Hematopoietic multipotent progenitor cell treated with erythropoietin and hydrocortisone succinate and interleukin-3 and kit ligand, for 8 days (in vitro differentiated cells): ENCODE data around the gene SLC4A11.

Experiments used
- DNase-seq: peaks from one replicate; pipeline ENCODE4 v3.0.0-alpha.2; 2015

SLC4A11 gene

DNA sequence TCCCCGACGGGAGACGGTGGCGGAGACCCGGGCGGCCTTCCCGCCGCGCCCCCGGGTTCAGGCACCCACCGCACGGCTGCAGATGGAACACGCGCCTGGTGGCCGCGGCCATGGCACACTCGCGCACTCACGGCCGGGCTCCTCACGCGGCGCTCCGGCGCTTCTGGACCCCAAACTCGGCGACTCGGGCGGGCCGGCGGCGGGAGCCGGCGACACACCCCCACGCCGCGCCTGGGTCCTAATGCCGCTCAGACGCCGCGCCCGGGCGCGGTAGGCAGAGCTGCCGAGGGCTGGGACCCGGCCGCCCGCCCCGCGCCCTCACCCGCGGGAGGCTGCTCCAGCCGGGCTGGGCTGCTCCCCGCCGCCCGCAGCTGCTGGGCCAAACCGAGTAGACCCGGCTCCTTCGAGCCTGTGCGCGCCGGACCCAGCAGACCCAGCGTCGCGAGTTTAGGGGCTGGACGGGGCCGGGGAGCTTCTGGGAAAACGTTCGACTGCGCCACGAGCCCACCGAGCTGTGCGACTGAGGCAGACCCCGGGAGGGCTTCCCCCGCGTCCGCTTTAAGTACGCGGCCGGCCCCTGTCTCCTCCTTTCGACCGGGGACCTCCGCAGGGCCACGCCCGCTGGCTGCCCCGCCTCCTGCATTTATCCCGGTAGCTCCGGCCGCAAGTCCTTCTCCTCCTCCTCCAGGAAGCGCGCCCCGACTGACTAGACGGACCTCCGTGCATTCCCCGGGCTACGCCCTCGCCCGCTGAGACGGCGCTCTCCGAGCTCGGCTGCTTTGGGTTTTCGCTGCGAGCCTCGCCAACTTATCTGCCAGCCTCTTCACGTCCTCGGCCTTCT, at the start of gene SLC4A11:
TSS of gene SLC4A11 (minus strand) at position 165 of the 841 bp plus-strand sequence. CDS start at position 112, 53 bp downstream.
- DNase-seq, result peak; percentile 25

DNA sequence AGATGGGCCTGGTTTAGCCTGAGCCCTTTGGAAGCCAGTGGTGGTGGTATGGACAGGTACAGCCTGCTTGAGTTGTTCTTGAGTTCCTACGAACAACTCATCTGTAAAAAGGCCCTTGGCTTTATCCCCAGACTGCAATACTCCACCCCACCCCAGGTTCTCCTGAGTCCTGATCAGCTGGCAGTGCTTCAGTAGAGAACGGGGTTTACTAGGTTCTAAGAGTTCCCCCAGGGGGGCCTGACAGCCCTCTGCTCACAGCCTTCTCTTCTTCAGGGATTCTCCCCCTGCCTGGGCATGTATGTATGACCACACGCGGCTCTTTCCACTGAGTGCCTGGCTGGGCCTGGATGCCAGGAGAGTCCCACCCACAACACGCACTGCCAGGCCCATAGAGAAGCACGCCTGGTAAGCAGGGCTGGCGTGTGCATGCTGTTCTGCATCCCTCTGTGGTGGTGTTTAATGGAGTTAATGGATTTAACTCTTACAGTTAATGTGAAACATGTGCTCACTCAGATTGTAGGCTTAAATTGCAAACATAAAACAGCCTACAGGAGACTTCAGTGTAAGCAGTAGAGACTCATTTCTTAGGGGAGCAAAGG, 44.3 kb upstream of the SLC4A11 start:
- DNase-seq, result no peak

DNA sequence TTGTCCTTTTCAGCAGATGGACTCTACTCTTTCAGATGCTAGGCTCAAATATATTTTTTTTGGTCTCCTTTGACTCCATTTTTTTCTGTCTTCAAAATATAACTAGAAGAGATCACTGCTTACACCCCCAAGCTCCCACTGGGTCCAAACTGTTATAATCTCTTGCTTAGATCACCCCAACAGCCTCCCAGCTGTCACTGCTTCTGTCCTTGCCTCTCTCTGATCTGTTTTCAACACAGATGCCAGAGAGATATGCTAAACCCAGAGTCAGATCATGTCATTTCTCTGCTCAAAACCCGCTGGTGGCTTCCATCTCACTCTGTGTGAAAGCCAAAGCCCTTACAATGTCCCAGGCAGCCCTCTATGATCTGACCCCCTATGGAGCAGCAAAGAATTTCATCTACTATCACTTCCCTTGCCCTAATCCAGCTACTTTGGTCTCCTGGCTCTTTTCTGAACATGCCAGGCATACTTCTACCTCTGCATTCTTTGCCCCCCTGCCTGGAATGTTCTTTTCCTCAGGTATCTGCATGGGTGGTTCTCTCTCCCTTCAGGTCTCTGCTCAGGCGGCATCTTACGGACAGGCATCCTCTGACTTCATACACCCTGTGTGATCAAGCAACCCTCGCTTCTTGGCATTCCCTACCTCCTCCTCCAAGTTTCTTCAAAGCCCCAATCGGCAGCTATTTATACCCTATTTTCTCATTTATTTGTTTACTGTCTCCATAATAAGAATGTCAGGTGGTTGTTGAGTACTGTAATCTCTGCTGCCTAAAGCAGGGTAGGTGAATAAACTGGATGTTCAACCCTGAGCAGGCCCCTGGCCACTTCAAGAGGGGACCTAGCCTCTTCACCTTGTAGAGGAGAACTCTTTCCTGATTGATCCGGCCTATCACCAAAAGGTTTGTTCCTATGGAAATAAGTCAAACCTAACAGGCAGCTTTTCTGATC, 43.6 kb upstream of the SLC4A11 start:
- no peak for DNase-seq

DNA sequence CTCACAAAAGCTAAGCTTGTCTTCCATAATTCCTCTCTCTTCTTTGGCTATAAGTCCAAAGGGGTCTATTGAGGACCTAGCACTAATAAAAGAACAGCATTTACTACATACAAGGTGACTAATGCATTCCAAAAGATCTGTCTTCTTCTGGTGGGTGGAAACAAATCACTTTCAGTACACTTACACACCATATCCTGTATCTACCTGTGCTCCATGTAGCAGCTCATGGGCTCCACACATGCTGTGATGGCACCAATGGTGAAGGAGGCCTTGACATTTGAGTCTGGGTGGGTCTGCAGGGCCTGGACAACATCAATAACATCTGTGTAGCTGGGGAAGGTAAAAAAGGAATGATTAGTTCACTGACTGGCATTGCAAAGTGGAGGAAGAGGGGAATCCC, 42.4 kb upstream of the SLC4A11 start:
- no peak for DNase-seq

DNA sequence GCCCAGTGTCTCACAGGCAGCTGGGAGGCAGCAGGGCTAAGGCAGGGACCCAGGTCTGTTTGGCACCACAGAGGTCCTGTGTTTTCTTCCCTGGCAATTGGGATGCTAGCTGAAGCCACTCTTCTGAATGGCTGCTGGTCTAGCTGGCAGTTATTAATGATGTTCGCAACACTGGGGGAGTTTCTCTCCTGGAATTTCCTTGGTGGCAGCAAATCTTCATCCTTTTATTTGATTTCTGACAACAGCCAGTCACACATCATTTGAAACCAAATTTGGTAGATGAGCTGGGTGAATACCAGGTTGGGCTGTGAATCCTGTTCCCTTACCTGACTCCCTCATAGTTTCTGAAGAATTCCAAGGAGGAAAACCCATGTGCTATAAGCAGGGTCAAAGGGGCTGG, 40.8 kb upstream of the SLC4A11 start:
- no peak for DNase-seq

DNA sequence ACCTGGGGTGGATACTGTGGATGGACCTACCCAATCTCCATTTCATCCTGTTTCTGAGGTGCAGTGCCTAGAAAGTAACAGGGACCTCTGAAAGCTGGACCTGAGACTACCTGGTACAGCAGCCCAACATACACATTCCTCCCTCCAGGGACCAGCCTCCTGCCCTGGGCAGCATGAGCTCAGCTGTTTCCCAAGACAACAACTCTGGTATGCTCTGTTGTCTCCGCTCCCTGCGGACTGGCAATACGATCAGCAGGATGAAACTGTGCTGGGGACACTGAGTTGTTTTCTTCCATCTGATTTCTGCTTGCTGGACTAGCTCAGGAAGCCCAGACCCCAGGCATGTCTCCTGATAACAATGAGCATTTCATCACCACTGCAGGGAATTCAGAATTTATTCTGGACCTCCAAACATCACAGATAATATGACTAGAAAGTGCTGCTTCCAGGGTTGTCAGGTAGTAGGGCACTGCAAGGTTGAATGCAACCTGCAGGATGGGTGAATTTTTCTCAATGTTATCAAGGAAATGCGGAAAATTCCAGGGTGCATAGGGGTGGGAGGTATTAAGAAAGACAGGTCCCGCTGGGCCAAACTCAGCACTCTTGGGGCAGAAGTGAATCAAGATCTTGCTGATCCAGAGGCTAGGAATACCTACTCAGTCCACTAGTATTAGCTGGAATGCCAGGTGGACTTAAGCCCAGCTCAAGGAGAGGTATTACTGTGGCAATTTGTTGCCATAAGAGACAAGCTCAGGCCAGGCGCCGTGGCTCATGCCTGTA, 38.9 kb upstream of the SLC4A11 start:
- DNase-seq, result no peak

DNA sequence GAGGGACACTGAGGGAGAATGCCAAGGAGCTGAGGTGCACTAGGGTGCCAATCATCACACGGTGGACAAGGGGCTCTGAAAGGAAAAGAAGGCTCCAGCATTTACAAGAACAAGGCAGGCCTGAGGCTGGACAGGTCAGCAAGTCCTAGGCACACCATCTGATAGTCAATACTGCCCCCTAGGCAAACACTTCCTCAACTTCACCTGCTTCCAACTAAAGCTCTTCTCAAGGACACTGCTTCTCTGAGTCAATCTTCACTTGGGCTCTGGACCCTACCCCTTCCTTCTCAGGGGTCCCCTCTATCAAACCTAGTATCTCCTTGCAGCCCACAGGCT, 37.7 kb upstream of the SLC4A11 start:
- peak; percentile 51 for DNase-seq

DNA sequence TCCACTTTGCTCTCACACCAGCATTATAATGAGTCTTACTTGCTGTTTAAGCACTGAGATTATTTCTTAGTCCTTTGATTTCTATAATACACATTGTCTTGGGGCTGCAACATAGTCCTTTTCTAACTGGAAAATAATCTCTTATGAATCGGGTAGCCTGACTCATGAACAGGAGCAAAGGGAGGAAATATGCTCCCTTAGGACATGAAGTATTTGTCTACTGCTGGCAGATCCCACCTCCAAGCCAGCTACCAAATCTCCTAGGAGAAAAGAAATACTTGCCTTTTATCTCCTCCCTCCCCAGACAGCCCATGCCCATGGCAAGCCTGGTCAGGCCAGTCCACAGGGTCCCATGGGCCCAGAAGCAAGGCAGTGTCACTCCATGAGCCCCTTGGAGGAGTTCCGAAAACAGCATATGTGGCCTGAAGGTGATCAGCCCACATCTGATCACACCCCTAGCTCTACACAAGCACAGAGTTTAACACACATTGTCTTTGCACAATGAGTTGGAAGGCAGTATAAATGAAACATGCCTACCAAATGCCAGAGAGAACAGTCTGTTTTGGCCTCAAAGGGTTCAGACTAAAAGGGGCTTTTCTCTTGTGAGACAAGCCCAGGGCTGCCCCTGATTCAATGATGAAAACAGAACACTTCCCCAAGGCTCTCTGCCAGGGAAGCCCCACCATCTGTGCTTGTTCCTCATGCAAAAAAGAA, 37.1 kb upstream of the SLC4A11 start:
- DNase-seq, result no peak

DNA sequence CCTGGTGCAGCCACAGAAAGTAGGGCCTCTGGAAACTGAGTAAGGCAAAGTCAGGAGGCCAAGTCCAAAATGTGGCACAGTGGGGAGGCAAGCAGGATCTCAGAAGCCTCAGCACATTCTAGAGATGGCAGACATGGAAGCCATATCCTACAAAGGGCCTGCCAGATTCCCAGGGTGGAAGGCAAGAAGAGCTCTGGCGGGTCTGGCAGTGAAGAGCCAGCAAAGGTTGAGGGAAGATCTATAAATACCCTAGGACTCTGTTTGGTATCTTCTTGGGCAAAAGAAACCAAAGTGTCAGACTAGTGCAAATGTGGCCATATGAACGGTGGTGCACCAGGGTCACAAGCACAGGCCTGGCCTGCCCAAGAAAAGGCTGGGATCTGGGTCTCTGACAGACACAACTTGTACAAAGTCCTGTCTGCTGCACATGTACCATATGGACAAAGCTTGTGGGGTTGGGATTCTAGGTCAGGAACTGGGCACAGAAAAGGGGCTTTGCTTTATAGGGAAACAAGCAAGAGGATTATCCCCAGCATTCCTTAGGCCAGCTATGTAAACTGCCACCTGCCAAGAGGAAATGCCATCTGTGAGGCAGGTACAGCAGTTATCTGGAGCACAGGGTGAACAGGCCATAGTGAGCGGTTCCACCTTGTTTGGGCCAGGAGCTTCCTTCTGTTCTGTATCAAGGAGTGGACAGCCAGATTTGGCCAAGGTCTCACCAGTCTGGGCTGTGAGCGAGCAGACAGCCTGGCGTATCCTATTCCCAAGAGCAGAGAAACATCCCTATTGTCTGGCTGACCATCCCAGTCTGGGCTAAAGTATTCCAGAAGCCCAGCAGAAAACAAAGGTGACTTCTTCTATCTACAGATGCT, 36.3 kb upstream of the SLC4A11 start:
- DNase-seq, result no peak

DNA sequence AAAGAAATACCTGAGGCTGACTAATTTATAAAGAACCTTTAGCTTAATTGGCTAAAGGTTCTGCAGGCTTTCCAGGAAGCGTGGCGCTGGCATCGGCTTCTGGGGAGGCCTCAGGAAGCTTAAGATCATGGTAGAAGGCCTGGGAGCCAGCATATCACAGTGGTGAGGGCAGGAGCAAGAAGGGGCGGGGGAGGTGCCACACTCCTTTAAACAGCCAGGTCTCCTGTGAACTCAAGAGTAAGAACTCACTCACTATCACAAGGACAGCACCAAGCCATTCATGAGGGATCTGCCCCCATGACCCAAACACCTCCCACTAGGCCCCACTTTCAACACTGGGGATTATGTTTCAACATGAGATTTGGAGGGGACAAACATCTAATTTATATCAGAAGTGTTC, 34.4 kb upstream of the SLC4A11 start:
- DNase-seq, result no peak

DNA sequence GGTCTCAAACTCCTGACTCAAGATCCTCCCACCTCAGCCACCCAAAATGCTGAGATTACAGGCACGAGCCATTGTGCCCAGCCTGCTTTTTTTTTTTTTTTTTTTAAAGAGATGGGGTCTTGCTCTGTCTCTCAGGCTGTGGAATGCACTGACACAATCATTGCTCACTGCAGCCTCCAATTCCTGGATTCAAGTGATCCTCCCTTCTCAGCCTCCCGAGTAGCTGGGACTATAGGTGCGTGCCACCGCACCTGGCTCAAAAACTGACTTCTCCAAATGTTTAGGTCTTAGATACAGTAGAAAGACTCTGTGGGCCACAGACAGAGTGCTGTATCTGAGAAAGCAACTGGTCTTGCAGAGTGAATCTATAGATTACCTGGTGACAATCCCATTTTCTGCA, 31.1 kb upstream of the SLC4A11 start:
- no peak for DNase-seq

DNA sequence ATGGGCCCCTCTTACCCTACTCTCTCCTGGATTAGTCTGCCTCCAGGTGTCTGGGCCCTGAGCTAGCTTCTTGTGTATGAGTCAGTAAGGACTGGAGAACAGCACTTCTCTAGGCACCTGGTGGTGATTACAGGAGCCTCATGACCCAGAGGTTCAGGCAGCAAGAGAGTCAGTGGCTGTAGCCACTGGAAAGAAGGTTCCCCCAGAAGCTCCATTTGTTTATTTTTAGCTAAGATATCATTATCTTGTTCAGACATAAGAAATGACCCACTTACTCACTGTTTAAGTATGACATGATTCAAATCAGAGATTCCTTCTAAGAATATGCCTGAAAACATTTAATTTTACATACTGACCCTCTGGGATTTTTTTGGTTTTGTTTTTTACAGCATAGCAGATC, 23.6 kb upstream of the SLC4A11 start:
- no peak for DNase-seq

DNA sequence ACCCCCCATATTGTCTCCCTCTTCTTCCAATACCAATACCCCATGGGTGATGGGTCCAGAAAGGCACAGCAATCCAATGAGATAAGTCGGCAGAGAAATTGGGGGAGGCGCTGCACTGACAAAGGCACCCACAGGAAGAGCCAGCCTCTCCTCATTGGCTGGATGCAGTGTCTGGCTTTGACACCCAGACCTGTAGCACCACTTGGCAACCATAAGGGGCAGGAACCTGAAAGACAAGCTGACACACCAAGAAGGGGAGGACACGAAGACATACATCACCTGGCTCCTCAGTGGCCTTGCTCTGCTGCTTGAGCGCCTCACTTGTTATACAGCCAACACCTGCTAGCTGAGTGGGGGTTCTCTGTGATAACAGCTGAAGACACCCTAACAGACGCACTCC, 19.4 kb upstream of the SLC4A11 start:
- DNase-seq, result no peak

DNA sequence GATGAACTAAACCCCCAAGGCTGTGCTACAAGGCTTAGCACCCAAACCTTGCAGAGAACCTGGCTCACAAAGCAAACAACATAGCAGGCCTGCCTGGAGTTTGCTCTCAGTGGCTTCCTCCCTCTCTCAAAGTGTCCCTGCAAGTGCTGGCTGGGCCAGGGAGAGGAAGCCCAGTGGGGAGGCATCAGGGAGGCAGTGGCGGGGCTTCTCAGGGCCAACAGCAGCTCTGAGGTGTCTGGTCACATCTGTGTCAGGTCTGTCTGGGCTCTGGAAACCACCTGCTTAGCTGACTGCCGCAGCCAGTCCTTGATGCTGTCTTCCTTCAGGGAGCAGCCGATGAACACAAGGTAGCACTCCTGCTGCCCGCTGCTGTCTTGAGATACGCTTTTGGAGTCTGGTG, 16.7 kb upstream of the SLC4A11 start:
- DNase-seq, result no peak

DNA sequence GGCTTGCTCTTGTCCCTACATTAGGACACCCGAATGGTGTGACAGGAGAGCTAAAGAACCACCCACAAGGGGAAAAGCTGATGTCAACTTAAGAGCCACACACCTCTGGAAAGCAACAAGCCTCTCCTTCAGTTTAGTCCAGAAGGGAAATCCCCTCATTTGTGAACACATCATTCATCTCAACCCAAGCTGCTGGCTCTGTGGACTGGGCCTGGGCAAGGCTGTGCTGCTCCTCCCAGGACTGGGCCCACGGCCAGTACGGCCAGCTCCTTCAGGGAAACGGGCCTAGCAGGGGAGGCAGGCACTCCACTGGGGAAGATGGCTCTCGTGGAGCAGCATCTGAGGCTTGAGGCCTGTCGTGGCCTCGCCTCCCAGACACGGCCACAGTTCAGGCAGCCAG, 12.8 kb upstream of the SLC4A11 start:
- no peak for DNase-seq

DNA sequence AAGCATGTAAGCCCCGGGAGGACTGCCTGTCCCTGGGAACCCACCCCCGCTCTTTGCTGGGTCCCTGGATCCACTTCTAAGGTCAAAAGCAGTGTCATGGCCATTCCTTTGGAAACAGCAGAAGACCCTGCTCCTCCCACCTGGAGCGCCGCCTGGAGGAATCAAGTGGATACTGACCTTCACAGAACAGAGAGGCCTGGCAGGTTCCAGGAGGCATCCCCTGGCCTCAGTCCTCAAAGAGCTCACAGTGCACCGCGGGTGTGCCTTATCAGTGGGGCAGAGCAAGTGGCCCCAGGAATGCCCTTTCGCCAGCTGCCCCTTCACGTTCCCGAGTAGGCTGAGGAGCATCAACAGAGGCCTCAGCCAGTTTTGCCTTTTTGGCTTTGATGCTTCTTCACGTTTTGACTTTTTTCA, 11.1 kb upstream of the SLC4A11 start:
- DNase-seq, result peak; percentile 15

DNA sequence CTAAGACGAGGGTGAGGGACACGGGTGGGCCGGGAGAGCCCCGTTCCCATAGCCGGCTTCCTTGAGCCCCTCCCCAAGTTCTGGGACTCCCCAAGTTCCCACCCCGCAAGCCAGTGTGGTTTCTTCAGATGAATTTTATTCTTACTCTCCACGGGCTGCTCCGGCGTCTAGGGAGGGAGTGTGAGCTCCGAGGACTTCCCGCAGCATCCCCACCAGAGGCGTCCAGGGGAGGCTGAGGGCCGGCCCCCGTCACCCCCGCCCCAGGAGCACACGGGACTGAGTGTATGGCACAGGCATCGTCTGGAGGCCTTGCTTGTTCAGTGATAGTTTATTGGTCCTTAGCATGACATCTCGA, 10.0 kb upstream of the SLC4A11 start:
- no peak for DNase-seq

DNA sequence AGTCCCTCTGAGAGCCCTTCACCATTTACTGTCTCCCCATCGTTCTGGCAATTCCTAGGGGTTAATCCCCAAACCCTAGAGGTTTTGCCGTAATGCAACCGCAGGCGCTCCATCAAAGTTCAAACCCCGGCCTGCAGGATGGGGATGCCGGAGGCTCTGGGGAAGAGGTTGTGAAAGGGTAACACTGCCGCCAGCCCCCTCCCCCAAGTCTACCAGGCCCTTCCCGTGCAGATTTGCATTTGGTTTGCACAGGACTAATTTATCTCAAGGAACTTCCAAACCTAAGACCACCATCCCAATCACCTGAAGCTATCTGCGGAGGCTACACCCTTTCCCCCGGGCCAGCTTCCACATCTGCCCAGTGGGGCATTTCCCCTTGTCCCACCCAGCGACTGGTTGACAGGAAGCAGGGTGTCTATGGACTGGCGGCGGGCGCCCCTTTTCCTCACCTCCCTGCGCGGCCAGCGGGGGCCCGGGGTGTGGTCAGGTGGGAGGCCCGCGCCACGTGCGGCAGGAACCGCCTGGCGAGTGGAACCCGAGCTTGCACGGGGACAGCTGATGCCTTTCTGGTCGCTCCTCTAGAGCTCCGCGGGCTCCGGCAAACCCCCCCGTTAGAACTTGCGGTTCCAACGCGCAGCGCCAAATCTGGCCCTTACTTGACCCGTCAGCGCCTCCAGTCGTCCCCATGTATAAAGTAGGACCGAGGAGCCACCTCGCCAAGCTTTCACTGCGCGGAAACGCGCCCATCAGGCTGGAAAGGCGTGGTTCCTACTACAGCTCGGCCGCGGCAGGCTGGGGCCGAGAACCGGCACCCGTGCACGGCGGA, 9.4 kb upstream of the SLC4A11 start:
- DNase-seq, result peak; percentile 43

DNA sequence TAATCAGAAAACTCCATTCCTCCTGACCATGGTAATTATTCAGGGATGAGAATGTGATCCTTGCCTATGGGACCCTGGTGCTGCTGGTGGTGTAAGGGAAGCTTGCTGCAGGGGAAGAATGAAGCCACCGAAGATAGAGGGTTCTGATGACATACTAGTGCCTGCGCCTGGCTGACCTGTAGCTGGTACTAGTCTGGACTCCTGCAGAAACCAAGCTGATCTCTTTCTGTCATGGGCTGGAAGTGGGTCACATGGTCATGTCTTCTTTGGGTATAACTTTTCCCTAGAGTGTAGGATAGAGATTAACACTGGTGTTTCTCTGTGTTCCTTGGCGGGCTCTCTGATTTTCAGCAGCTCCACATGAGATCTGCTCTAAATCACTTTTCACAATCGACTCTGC, 8.6 kb upstream of the SLC4A11 start:
- DNase-seq, result no peak

DNA sequence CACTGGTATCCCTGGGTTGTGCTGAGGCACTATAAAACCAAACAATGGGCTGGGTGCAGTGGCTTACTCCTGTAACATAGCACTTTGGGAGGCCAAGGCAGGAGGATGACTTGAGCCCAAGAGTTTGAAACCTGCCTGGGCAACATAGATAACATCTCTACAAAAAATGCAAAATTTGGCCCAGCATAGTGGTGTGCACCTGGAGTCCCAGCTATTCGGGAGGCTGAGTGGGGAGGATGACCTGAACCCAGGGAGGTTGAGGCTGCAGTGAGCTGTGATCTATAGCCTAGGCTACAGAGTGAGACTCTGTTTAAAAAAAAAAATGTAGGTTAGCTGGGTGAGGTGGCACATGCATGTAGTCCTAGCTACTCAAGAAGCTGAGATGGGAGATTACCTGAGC, 7.7 kb upstream of the SLC4A11 start:
- no peak for DNase-seq
